GM18909 (cell line): ENCODE measurements around the gene MAP4K4.
A peak's percentile ranks its signal among the peaks of the same experiment; 100 is the strongest.

Experiments used
- ATAC-seq: cut with Tn5 transposase; IDR thresholded peaks from one replicate; pipeline ENCODE4 v1.9.1; 2021; ENCODE audit warnings: mild to moderate bottlenecking; ENCODE audit not compliant: unreplicated experiment, poor library complexity

The MAP4K4 gene

GRCh38 chr2:101697124-101698013 lies at the start of gene MAP4K4:
Gene MAP4K4, plus strand, starts transcription at chr2:101697707. Its CDS starts 374 bp downstream, at chr2:101698081.
- peak; percentile 56 for ATAC-seq

GRCh38 chr2:101653469-101653868 lies 44.0 kb upstream of the MAP4K4 start:
- ATAC-seq: no peak

GRCh38 chr2:101655702-101656422 lies 41.6 kb upstream of the MAP4K4 start:
- no peak for ATAC-seq

GRCh38 chr2:101657787-101658186 lies 39.7 kb upstream of the MAP4K4 start:
- no peak for ATAC-seq

- ATAC-seq: no peak
These were observed 39.1 kb upstream of the MAP4K4 start for GRCh38 chr2:101658387-101658786.

- ATAC-seq: no peak
These were observed 32.2 kb upstream of the MAP4K4 start for GRCh38 chr2:101665312-101665711.

GRCh38 chr2:101667823-101668222 lies 29.7 kb upstream of the MAP4K4 start:
- ATAC-seq: no peak

- no peak for ATAC-seq
These were observed 25.5 kb upstream of the MAP4K4 start for GRCh38 chr2:101672047-101672446.

GRCh38 chr2:101673920-101674319 lies 23.6 kb upstream of the MAP4K4 start:
- no peak for ATAC-seq

GRCh38 chr2:101675512-101675911 lies 22.0 kb upstream of the MAP4K4 start:
- no peak for ATAC-seq

GRCh38 chr2:101676674-101677073 lies 20.8 kb upstream of the MAP4K4 start:
- ATAC-seq: no peak

- no peak for ATAC-seq
These were observed 19.8 kb upstream of the MAP4K4 start for GRCh38 chr2:101677658-101678057.

GRCh38 chr2:101678379-101678778 lies 19.1 kb upstream of the MAP4K4 start:
- ATAC-seq: no peak

- no peak for ATAC-seq
These were observed 18.3 kb upstream of the MAP4K4 start for GRCh38 chr2:101679037-101679726.

- no peak for ATAC-seq
These were observed 17.6 kb upstream of the MAP4K4 start for GRCh38 chr2:101679801-101680487.

GRCh38 chr2:101682311-101682710 lies 15.2 kb upstream of the MAP4K4 start:
- ATAC-seq: no peak

- no peak for ATAC-seq
These were observed 13.2 kb upstream of the MAP4K4 start for GRCh38 chr2:101684313-101684712.

GRCh38 chr2:101688261-101688660 lies 9.2 kb upstream of the MAP4K4 start:
- no peak for ATAC-seq

GRCh38 chr2:101689114-101689825 lies 8.2 kb upstream of the MAP4K4 start:
- ATAC-seq: no peak
